ENCODE results near the gene RALGAPA1. TPM values are rescaled to one million over a fixed set of nuclear protein-coding genes. Genes with fewer than 3 reads are reported as not detected.

Gene RALGAPA1
- total and polyA plus RNA-seq, 7 donors = 4.3 to 40.1 (median 28.0) TPM

- intact Hi-C loops (cut with DNase I) = loop anchor here in 1 of 2 donors (10.0 kb wide), 1 partner anchor 49 kb away; no protein-coding TSS in a partner anchor
- TF ChIP-seq CTCF (IDR thresholded peaks at IDR 0.05) = no peak
- DNase-seq (no peak), ATAC-seq (no peak)
- peaks cover 4 to 59% of the 10 kb centered on the region in 2 donors for H3K36me3 ChIP-seq (ENCODE audit: insufficient read depth in 1 of 2, low read depth in 1 of 2)
- H3K4me3 ChIP-seq = no peak overlapping the region
- no peaks in the 10 kb centered on the region for H3K27me3 ChIP-seq (ENCODE audit: insufficient read depth in 3 of 3, low read length in 2 of 3)
- H3K4me1 ChIP-seq = no peaks in the 10 kb centered on the region
- no peaks in the 10 kb centered on the region for H3K9me3 ChIP-seq
- H3K27ac ChIP-seq = no peak overlapping the region
- WGBS, 3 donors = 95 to 97% (median 96%) methylated on average over 5 of the region's 5 CpGs
These were observed 42.9 kb downstream of the RALGAPA1 start for GRCh38 chr14:35766036-35766699.

GRCh38 chr14:35761922-35762321 is 47.2 kb downstream of the RALGAPA1 start:
- no peaks in the 10 kb centered on the region for H3K4me1 ChIP-seq
- H3K4me3 ChIP-seq = no peak overlapping the region
- no peak for DNase-seq
- H3K27ac ChIP-seq = no peak overlapping the region
- H3K9me3 ChIP-seq = no peaks in the 10 kb centered on the region
- H3K36me3 ChIP-seq (ENCODE audit: insufficient read depth in 1 of 2, low read depth in 1 of 2) = peaks cover 8 to 77% of the 10 kb centered on the region in 2 donors
- no peaks in the 10 kb centered on the region for H3K27me3 ChIP-seq (ENCODE audit: insufficient read depth in 3 of 3, low read length in 2 of 3)
- WGBS, 3 donors = 92 to 96% (median 92%) methylated on average over 4 of the region's 4 CpGs
- intact Hi-C loops (cut with DNase I) = loop anchor here in 1 of 2 donors (10.0 kb wide), 1 partner anchor 53 kb away; no protein-coding TSS in a partner anchor
- ATAC-seq = no peak
- no peak for TF ChIP-seq CTCF (IDR thresholded peaks at IDR 0.05)

DNA sequence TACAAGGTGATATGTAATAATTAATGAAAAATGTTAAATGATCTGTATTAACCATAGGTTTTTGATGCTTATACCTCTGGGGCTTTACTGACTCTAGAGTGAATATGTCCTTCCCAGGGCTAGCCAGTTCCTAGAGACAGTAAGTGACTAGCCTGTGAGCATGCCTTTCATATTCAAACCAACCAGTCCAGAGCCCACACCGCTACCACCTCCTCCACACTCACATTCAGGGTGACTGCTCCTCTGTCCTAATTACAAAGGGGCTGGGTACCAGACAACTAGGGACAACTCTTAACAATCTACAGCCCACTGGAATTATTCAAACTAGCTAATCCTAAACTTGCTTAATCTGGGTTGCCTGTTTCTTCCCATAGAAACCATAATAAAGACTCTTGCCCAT is 49.0 kb downstream of the RALGAPA1 start:
- intact Hi-C loops (cut with DNase I) = loop anchor here in 1 of 2 donors (10.0 kb wide), 1 partner anchor 55 kb away; no protein-coding TSS in a partner anchor
- ATAC-seq = no peak
- Histone ChIP-seq H3K9me3 (no peaks in the 10 kb centered on the region), H3K27me3 (ENCODE audit: insufficient read depth in 3 of 3, low read length in 2 of 3) (no peaks in the 10 kb centered on the region), H3K36me3 (ENCODE audit: insufficient read depth in 1 of 2, low read depth in 1 of 2) (peaks cover 8 to 81% of the 10 kb centered on the region in 2 donors), H3K4me3 (no peak overlapping the region), H3K4me1 (no peaks in the 10 kb centered on the region), H3K27ac (no peak overlapping the region)
- no peak for TF ChIP-seq CTCF (IDR thresholded peaks at IDR 0.05)
- WGBS, 3 donors = 100% methylated on average over 1 of the region's 1 CpG
- no peak for DNase-seq

DNA sequence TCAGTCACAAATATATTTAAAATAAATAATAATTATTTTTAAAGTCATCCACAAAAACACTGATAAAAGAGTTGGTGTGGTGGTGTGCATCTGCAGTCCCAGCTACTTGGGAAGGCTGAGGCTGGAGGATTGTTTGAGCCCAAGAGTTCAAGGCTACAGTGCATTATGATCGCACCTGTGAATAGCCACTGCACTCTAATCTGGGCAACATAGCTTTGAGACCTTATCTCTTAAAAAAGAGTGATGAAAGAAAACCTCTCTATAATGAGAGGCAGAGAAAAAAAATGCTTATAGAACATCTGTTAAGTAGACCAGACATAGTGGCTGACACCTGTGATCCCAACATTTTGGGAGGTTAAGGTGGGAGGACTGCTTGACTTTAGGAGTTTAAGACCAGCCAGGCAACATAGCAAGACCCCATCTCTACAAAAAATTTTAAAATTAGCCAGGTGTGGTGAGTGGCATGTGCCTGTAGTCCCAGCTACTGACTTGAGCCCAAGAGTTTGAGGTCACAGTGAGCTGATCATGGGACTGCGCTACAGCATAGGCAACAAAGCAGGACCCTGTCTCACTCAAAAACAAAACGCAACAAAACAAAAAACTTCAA is 50.5 kb downstream of the RALGAPA1 start:
- Histone ChIP-seq H3K27ac (no peak overlapping the region), H3K27me3 (ENCODE audit: insufficient read depth in 3 of 3, low read length in 2 of 3) (no peaks in the 10 kb centered on the region), H3K36me3 (ENCODE audit: insufficient read depth in 1 of 2, low read depth in 1 of 2) (peaks cover 8 to 89% of the 10 kb centered on the region in 2 donors), H3K4me1 (no peaks in the 10 kb centered on the region), H3K9me3 (no peaks in the 10 kb centered on the region), H3K4me3 (no peak overlapping the region)
- TF ChIP-seq CTCF (IDR thresholded peaks at IDR 0.05) = no peak
- WGBS, 3 donors = 98 to 99% (median 99%) methylated on average over 3 of the region's 3 CpGs
- intact Hi-C loops (cut with DNase I) = no loop called here
- no peak for ATAC-seq
- DNase-seq = no peak

All from psoas muscle (tissue), 8 donors.